Adipose tissue (tissue), 3 donors: ENCODE data around the gene DYNC1LI1. TPM values are rescaled to one million over a fixed set of nuclear protein-coding genes. Genes with fewer than 3 reads are reported as not detected.
A peak's percentile ranks its signal among the peaks of the same experiment; 100 is the strongest.

ENCODE experiments used
- H3K27ac ChIP-seq: one replicate; pipeline ENCODE4 v1.5.1; 2013; ENCODE audit warnings: low read depth, low read length
- WGBS, 3 donors: extraction: QIAGEN DNeasy Blood & Tissue Kit; methylation state at CpG; one replicate each; pipeline ENCODE4 v1.1.7; 2013; 5-methylcytosine and 5-hydroxymethylcytosine counted together
- polyA plus RNA-seq, 3 donors: library from polyadenylated mRNA; stranded (reverse); fragments of 200-250 nt; gene quantifications; one replicate each; pipeline ENCODE4 v1.2.3, GENCODE V29; 2013
- donor health status: healthy with polysubstance abuse.
- donor health status: Bipolar disorder and iron deficiency.
- donor health status: healthy.

Gene DYNC1LI1
- polyA plus RNA-seq, result 10 to 100 TPM in 2 of 3 donors, 1 to 10 TPM in 1; 9.5 to 21.7 (median 19.6) TPM

DNA sequence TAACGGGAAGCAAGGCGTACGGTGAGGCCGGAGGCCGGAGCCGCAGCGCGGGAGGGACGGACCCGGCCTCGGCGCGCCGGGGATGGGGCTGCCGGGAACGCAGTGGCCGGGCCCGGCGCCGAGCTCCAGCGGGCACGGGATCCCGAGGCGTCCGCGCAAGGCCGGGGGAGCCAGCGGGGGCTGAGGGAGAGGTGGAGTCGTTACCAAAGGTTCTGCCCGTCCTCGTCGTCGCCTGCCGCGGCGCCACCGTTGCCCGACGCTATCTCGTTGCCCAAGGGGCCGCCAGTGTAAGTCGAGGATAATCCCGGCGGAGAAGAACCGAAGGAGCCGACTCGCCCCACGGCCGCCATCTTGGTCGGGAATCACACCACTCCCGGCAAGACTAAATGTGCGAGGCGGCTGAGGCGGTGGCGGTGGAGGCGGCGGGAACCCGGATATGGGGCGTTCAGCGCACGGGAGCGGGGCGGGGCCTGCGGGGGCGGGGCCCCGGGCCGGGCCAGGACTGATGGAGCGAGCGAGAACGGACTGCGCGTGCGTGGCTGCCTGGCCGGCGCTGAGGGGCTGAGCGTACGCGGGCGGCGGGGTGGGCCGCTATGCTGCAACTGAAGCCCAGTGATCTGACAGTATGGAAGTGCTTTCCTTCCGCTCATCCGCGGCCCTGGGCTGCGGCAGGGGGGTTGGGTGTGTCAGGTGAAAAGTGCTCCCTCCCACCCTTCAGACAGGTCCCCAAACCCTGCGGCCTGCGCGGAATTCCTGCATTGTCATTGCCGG, at the start of gene DYNC1LI1:
Gene DYNC1LI1, minus strand, starts transcription at position 438 of the 771 bp plus-strand sequence. Its CDS starts 88 bp downstream, at position 350.
- peak within 1 kb of the TSS; percentile 98 for H3K27ac ChIP-seq
- WGBS, 3 donors, result 0 to 1% (median 0%) methylated on average over 72 to 89 of the region's 89 CpGs

GRCh38 chr3:32619395-32619794, 48.7 kb upstream of the DYNC1LI1 start:
- no peak overlapping the region for H3K27ac ChIP-seq

GRCh38 chr3:32616267-32616962, 45.8 kb upstream of the DYNC1LI1 start:
- WGBS, 3 donors, result 92 to 94% (median 92%) methylated on average over 14 of the region's 14 CpGs
- no peak overlapping the region for H3K27ac ChIP-seq

DNA sequence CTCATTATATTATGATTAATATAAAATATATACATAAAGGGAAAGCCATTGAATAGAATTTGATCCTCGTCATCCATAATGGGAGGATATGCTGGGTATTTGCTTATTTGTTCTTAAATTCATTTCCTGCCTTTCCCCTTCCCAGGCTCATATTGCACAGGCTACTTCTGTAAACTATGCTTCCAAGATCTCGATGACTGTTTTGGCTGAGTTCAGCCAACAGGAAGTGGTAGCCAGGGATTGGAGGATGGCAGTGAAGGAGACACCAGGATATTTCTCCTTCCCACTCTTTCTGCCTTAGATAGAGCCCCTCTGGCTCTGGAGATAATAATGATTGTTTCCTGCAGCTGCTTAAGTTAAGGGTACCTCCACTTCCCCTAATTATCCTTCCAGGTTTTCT, 44.3 kb upstream of the DYNC1LI1 start:
- 14 to 58% (median 28%) methylated on average over 2 of the region's 2 CpGs for WGBS, 3 donors

DNA sequence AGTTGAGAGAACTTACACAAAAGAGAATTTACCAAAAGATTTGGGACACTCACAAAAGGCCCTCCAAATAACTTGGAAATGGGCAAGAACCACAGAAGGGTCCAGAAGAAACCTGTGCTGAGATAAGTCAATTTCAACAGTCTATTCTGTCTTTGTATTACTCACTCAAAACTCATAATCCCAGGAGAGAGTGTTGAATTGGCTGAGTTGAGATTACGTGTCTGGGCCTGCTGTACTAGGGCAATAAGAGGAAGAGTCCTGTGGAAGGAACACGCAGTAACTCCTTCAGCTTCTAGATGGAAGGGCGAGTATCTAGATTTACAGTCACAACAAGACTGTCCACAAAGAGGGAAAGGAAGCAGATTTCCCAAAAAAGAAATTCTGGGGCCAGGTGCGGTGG, 42.5 kb upstream of the DYNC1LI1 start:
- H3K27ac ChIP-seq, result no peak overlapping the region
- WGBS, 3 donors, result 88 to 94% (median 93%) methylated on average over 4 of the region's 4 CpGs

More for the DNA sequence above, 44.3 kb upstream of the DYNC1LI1 start:
- no peak overlapping the region for H3K27ac ChIP-seq

DNA sequence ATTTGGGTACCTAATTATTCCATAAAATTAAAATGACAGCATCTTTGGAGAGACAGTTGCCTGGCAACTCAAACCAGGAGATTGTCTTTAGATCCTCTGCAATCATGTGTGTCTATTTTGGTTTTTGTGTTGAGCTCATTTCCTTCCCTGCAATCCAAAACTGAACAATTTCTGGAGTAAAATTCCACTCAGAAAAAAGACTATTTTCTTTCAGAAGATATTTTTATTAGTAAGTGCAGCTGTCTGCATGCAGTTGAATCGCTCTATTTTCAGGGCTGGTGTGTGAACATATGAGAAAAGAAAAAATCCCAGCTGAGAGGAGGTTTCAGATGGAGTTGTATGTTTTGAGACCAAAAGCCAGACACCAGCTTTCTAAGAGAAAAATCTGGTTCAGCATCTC, 41.9 kb upstream of the DYNC1LI1 start:
- WGBS, 3 donors, result 76 to 95% (median 89%) methylated on average over 1 of the region's 1 CpG
- H3K27ac ChIP-seq, result no peak overlapping the region

DNA sequence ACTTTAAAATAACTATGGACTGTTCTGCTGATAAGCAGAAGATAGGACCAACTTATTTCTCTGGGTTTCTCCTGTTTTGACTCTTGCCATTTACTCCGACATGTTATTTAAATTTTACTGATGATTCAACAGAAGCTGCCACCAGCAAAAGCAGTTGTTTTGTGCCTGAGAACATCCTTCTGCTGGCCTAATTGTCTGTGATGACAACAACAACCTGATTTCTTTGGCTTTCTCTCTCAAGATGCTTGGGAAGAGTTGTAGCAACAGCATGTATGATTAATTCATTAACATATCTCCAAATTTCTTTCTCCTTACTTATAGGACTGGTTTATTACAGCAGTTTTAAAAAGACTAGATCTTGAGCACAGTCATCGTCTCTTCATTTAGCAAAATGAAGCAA, 36.9 kb upstream of the DYNC1LI1 start:
- WGBS, 3 donors, result 88 to 93% (median 89%) methylated on average over 2 of the region's 2 CpGs
- no peak overlapping the region for H3K27ac ChIP-seq

DNA sequence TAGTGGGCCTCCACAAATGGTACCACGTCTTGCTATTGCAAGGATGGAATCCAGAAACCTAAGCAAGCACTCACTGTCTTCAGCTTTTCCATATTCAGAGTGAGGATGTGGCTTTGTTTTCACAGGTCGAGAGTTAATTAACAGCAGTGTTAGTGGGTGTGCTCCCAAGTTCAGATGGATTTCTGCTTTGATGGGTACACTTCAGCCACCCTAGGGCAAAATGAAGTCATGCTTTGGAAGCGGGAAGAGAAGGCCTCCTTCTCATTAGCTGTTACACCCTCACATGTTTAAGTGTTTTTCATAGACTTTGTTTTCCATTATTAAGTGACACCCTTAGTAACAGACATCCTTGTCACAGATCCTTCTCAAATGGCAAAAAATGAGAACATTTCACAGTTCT, 36.3 kb upstream of the DYNC1LI1 start:
- H3K27ac ChIP-seq, result no peak overlapping the region
- 80 to 92% (median 83%) methylated on average over 3 of the region's 3 CpGs for WGBS, 3 donors

DNA sequence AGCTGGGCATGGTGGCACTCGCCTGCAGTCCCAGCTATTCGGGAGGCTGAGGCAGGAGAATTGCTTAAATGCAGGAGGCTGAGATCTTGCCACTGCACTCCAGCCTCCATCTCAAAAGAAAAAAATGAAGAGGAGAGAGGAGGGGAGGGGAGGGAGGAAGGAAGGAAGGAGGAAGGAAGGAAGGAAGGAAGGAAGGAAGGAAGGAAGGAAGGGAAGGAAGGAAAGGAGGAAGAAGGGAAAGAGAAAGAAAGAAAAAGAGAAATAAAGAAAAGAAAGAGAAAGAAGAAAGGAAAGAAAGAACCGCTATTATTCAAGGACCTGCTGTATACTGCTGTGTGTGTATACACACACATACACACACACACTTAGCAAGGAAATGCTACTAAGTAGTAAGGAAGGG, 35.6 kb upstream of the DYNC1LI1 start:
- H3K27ac ChIP-seq, result no peak overlapping the region
- WGBS, 3 donors, result 88 to 93% (median 91%) methylated on average over 3 of the region's 3 CpGs

DNA sequence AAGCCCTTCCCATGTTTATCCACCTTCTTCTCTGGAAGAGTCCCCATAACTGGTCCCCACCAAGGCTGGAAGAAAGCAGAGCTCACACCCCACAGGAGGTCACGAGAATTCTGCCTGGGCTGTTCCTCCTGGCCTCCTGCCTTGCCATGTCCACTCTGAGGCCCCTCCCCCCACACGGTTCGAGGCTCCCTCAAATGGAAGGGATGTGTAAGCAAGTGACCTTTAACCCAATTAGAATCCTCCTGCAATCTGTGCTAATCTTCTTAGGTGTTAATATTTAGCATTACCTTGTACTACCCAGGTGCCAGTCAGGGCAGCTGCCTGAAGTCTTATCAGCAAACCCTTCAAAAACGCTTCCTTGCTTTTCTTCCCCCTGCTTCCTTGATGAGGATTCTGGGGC, 32.4 kb upstream of the DYNC1LI1 start:
- 19 to 64% (median 53%) methylated on average over 4 of the region's 4 CpGs for WGBS, 3 donors
- no peak overlapping the region for H3K27ac ChIP-seq

DNA sequence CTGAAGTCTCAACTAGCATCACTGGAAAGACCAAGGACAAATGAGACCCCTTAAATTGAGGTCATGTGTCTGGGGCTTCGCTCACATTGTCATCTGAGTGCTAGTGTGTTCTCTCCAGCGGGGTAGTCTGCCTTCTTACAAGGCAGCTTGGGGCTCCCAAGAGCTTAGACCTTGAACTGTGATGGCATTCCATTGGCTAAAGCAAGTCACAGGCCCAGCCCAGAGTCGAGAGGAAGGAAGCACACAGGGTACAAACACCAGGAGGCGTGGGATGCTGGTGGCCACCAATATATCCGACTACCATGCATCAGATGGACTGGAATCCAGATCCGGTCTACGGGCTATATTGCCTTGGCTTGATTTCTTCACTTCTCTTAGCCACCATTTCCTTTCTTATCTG, 31.5 kb upstream of the DYNC1LI1 start:
- H3K27ac ChIP-seq, result no peak overlapping the region
- WGBS, 3 donors, result 92 to 93% (median 92%) methylated on average over 7 of the region's 7 CpGs

DNA sequence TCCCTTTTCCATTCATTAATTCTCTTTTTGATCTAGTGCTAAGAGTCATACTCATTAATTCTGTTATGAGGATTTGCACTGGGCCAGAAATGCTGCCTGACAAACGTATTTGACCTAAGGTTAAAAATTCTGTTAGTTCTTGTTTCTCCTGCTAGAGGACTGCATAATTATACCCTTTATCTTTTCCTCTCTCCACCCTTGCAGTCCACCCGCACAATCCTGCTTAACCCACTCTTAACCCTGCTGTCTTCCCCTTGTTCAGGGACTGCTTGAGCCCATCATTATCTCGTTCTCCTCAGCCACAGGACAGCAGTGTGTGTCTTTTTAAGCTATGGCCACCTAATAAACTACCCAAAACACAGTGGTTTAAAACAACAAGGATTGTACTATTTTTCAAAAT, 31.1 kb upstream of the DYNC1LI1 start:
- 64 to 78% (median 74%) methylated on average over 3 of the region's 3 CpGs for WGBS, 3 donors
- no peak overlapping the region for H3K27ac ChIP-seq

- 43 to 67% (median 54%) methylated on average over 2 of the region's 2 CpGs for WGBS, 3 donors
- H3K27ac ChIP-seq, result no peak overlapping the region
Observed at GRCh38 chr3:32597656-32598055, 27.0 kb upstream of the DYNC1LI1 start.

DNA sequence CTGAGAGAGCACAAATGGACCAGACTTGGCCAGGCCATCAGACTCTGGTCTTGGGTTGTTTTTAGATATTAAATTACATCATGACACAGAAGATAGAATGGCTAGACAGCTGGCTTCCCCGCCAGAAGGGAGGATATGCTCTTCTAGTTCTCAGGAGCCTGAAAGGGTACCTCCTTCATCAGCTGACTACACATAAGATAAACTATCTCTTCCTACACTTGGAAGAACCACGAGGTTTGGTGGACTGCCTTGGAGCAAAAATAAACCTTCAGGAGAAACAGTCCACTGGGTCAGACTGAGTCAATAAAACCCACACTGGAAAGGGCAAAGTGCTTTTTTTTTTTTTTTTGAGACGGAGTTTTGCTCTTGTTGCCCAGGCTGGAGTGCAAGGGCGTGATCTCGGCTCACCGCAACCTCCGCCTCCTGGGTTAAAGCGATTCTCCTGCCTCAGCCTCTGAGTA, 26.3 kb upstream of the DYNC1LI1 start:
- no peak overlapping the region for H3K27ac ChIP-seq
- 69 to 78% (median 70%) methylated on average over 8 of the region's 8 CpGs for WGBS, 3 donors

- WGBS, 3 donors, result 86 to 94% (median 87%) methylated on average over 4 of the region's 4 CpGs
- H3K27ac ChIP-seq, result no peak overlapping the region
Observed at GRCh38 chr3:32596282-32596908, 25.7 kb upstream of the DYNC1LI1 start.

GRCh38 chr3:32595323-32595722, 24.7 kb upstream of the DYNC1LI1 start:
- WGBS, 3 donors, result 88 to 95% (median 93%) methylated on average over 2 of the region's 2 CpGs
- no peak overlapping the region for H3K27ac ChIP-seq

- no peak overlapping the region for H3K27ac ChIP-seq
- 54 to 78% (median 59%) methylated on average over 4 of the region's 4 CpGs for WGBS, 3 donors
Observed at GRCh38 chr3:32593903-32594525, 23.4 kb upstream of the DYNC1LI1 start.

DNA sequence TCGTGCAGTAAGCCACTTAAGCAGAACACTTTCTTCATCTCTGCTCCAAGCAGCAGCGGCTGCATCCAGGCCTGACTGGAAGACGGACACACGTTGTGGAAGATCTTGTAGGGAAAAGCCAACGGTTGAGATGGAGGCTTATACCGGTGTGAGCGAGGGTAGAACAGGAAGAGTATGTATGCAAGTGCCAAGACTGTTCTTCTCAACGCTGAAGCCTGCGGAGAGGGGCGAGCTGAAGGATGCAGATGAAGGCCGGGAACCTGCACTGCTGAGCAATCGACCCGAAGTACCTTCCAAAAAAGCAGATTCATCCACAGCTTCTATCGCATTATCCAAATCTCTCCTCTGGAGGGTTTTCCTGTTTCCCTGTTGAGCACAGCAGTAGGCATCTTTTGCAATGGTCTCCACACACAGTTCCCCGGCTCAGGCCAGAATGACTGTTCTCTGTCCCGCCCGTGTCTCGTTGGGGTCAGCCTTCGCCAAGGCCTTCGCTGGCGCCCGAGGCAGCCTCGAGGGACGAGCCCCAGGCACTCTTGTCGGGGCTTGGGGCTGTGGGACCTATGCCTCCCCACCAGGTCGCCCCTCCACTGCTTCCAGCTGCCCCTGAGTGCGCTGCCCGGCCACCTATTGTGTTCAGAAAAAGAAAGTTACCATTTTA, 22.2 kb upstream of the DYNC1LI1 start:
- WGBS, 3 donors, result 72 to 80% (median 79%) methylated on average over 28 of the region's 28 CpGs
- no peak overlapping the region for H3K27ac ChIP-seq
